Hepatocyte (in vitro differentiated cells): ENCODE measurements around the gene ZBTB33. TPM values are rescaled to one million over a fixed set of nuclear protein-coding genes. Genes with fewer than 3 reads are reported as not detected.

Source experiments
- DNase-seq: peaks from one replicate; pipeline ENCODE4 v3.0.0-alpha.2; 2016; ENCODE audit warnings: low spot score
- H2AFZ ChIP-seq: fragments of 200-600 bp; sonication (generic); 2 replicates; pipeline ENCODE4 v1.6.0; 2016; ENCODE audit warnings: antibody characterized with exemption, mild to moderate bottlenecking
- H3K27ac ChIP-seq: fragments of 200-600 bp; sonication (generic); 2 replicates; pipeline ENCODE4 v1.5.1; 2016; ENCODE audit warnings: mild to moderate bottlenecking
- H3K27me3 ChIP-seq: fragments of 200-600 bp; sonication (generic); 2 replicates; pipeline ENCODE4 v1.6.1; 2016
- H3K36me3 ChIP-seq: fragments of 200-600 bp; sonication (generic); replicated peaks from 2 replicates; pipeline ENCODE4 v1.5.1; 2016; ENCODE audit warnings: low read depth; ENCODE audit not compliant: insufficient read depth
- H3K4me1 ChIP-seq: fragments of 200-600 bp; sonication (generic); 2 replicates; pipeline ENCODE4 v1.5.1; 2016; ENCODE audit warnings: mild to moderate bottlenecking, moderate library complexity; ENCODE audit not compliant: insufficient read depth
- H3K4me2 ChIP-seq: fragments of 200-600 bp; sonication (generic); 2 replicates; pipeline ENCODE4 v1.6.0; 2016
- H3K4me3 ChIP-seq: fragments of 200-600 bp; sonication (generic); 2 replicates; pipeline ENCODE4 v1.5.1; 2016; ENCODE audit warnings: mild to moderate bottlenecking
- H3K79me2 ChIP-seq: fragments of 200-600 bp; sonication (generic); 2 replicates; pipeline ENCODE4 v1.6.0; 2017; ENCODE audit warnings: mild to moderate bottlenecking
- H3K9me2 ChIP-seq: fragments of 200-600 bp; sonication (generic); replicated peaks from 2 replicates; pipeline ENCODE4 v1.6.0; 2017; ENCODE audit warnings: mild to moderate bottlenecking; ENCODE audit not compliant: insufficient read depth
- H3K9me3 ChIP-seq: fragments of 200-600 bp; sonication (generic); 2 replicates; pipeline ENCODE4 v1.5.1; 2016; ENCODE audit warnings: low read depth, mild to moderate bottlenecking
- H4K20me1 ChIP-seq: fragments of 200-600 bp; sonication (generic); 2 replicates; pipeline ENCODE4 v1.6.0; 2016; ENCODE audit warnings: mild to moderate bottlenecking; ENCODE audit not compliant: insufficient read depth, poor library complexity, severe bottlenecking
- CTCF ChIP-seq: fragments of 200-600 bp; sonication (generic); IDR thresholded peaks from 2 replicates; pipeline ENCODE4 v1.5.1; 2016; ENCODE audit warnings: antibody characterized with exemption, mild to moderate bottlenecking; ENCODE audit not compliant: poor library complexity
- EZH2 ChIP-seq: fragments of 200-600 bp; sonication (generic); IDR thresholded peaks from 2 replicates; pipeline ENCODE4 v1.6.1; 2016; ENCODE audit warnings: antibody characterized with exemption, mild to moderate bottlenecking, borderline replicate concordance
- EZH2phosphoT487 ChIP-seq: fragments of 200-600 bp; sonication (generic); IDR thresholded peaks from one replicate; pipeline ENCODE4 v1.6.1; 2018; ENCODE audit warnings: antibody characterized with exemption, mild to moderate bottlenecking, low read depth, moderate library complexity; ENCODE audit not compliant: unreplicated experiment, severe bottlenecking
- WGBS: methylation state at CpG from one replicate; pipeline ENCODE4 v1.1.6; 2016; ENCODE audit warnings: low lambda C conversion rate; ENCODE audit errors: missing lambda C conversion rate; 5-methylcytosine and 5-hydroxymethylcytosine counted together
- polyA plus RNA-seq: library from polyadenylated mRNA; unstranded; fragments of >200 nt; fragmentation: Nextera tagmentation; extraction: Ambion mirVana; gene quantifications from 2 replicates; pipeline ENCODE4 v1.2.1, GENCODE V29; 2016
- total RNA-seq: library from RNA; depleted of rRNA; stranded (reverse); fragments of >200 nt; gene quantifications from 2 replicates; pipeline ENCODE4 v1.2.3, GENCODE V29; 2014

Gene ZBTB33
- total and polyA plus RNA-seq, 2 experiments from 2014 or later: 5.5 to 25.2 TPM

GRCh38 chrX:120224388-120224787 lies 26.2 kb upstream of the ZBTB33 start:
- H3K27ac ChIP-seq: no peak overlapping the region
- no peak for TF ChIP-seq EZH2phosphoT487
- no peak for TF ChIP-seq EZH2
- no peak for TF ChIP-seq CTCF

GRCh38 chrX:120228187-120228908 lies 22.3 kb upstream of the ZBTB33 start:
- no peaks in the 10 kb centered on the region for H3K27me3 ChIP-seq
- H3K4me2 ChIP-seq: no peak overlapping the region
- no peak overlapping the region for H3K27ac ChIP-seq
- no peak for DNase-seq
- H3K9me2 ChIP-seq: no peaks in the 10 kb centered on the region
- H3K79me2 ChIP-seq: no peaks in the 10 kb centered on the region
- TF ChIP-seq EZH2phosphoT487 (no peak), CTCF (no peak), EZH2 (no peak)
- H3K9me3 ChIP-seq: no peaks in the 10 kb centered on the region
- H3K4me1 ChIP-seq: no peaks in the 10 kb centered on the region
- H3K4me3 ChIP-seq: no peak overlapping the region
- no peaks in the 10 kb centered on the region for H4K20me1 ChIP-seq
- 66% methylated on average over 9 of the region's 9 CpGs for WGBS
- H3K36me3 ChIP-seq: no peaks in the 10 kb centered on the region
- H2AFZ ChIP-seq: no peak overlapping the region

More at GRCh38 chrX:120224388-120224787, 26.2 kb upstream of the ZBTB33 start:
- Histone ChIP-seq H3K4me3 (no peak overlapping the region), H4K20me1 (no peaks in the 10 kb centered on the region), H3K27me3 (no peaks in the 10 kb centered on the region), H3K79me2 (no peaks in the 10 kb centered on the region), H2AFZ (no peak overlapping the region), H3K4me1 (no peaks in the 10 kb centered on the region), H3K36me3 (no peaks in the 10 kb centered on the region), H3K9me2 (no peaks in the 10 kb centered on the region), H3K4me2 (no peak overlapping the region), H3K9me3 (no peaks in the 10 kb centered on the region)
- no peak for DNase-seq
- WGBS: 72% methylated on average over 4 of the region's 4 CpGs

- Histone ChIP-seq H3K4me3 (no peak overlapping the region), H3K4me1 (no peaks in the 10 kb centered on the region), H3K36me3 (no peaks in the 10 kb centered on the region), H3K9me3 (no peaks in the 10 kb centered on the region), H4K20me1 (no peaks in the 10 kb centered on the region), H2AFZ (no peak overlapping the region), H3K4me2 (no peak overlapping the region), H3K79me2 (no peaks in the 10 kb centered on the region), H3K27ac (no peak overlapping the region), H3K9me2 (no peaks in the 10 kb centered on the region), H3K27me3 (no peaks in the 10 kb centered on the region)
- 50% methylated on average over 6 of the region's 6 CpGs for WGBS
- TF ChIP-seq EZH2 (no peak), CTCF (no peak), EZH2phosphoT487 (no peak)
- DNase-seq: no peak
Observed at GRCh38 chrX:120235284-120235683, 15.3 kb upstream of the ZBTB33 start.
